Measurements from ENCODE around the gene BCO1.

Gene BCO1

DNA sequence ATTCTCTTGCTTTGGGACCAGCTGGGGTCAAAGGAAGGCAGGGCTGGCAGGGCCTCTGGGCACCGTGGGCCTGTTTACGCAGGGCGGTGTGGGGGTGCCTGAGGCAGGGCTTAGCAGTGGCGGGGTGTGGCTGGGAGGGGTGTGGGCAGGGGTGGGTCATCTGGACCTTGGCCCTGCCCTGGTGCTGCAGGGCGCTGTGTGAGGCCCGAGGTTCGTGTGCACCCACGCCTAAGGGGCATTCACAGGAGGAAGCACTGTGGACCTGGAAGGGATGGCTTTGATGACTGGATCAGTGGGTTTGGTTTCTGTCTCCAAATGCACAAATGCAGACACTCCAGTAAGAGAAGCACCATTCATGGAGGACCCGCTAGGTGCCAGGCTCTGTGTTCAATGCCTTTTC lies 37.3 kb downstream of the BCO1 start:
- TF ChIP-seq TOX (CRISPR knock-in tag; IDR thresholded peaks at IDR 0.05; ENCODE audit: borderline replicate concordance) (no peak), ESRRG (CRISPR knock-in tag; IDR thresholded peaks at IDR 0.05) (no peak), PPARA (CRISPR knock-in tag; IDR thresholded peaks at IDR 0.05; ENCODE audit: borderline replicate concordance) (no peak), ARNTL (CRISPR knock-in tag; IDR thresholded peaks at IDR 0.05; ENCODE audit: borderline replicate concordance, low read depth) (no peak), BACH2 (CRISPR knock-in tag; IDR thresholded peaks at IDR 0.05; ENCODE audit: borderline replicate concordance) (no peak), OSR1 (CRISPR knock-in tag; IDR thresholded peaks at IDR 0.05) (no peak)
- TF ChIP-seq, protein P1, sequence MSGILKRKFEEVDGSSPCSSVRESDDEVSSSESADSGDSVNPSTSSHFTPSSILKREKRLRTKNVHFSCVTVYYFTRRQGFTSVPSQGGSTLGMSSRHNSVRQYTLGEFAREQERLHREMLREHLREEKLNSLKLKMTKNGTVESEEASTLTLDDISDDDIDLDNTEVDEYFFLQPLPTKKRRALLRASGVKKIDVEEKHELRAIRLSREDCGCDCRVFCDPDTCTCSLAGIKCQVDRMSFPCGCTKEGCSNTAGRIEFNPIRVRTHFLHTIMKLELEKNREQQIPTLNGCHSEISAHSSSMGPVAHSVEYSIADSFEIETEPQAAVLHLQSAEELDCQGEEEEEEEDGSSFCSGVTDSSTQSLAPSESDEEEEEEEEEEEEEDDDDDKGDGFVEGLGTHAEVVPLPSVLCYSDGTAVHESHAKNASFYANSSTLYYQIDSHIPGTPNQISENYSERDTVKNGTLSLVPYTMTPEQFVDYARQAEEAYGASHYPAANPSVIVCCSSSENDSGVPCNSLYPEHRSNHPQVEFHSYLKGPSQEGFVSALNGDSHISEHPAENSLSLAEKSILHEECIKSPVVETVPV (CRISPR knock-in tag; IDR thresholded peaks at IDR 0.05) = no peak
- TF ChIP-seq, protein P2, sequence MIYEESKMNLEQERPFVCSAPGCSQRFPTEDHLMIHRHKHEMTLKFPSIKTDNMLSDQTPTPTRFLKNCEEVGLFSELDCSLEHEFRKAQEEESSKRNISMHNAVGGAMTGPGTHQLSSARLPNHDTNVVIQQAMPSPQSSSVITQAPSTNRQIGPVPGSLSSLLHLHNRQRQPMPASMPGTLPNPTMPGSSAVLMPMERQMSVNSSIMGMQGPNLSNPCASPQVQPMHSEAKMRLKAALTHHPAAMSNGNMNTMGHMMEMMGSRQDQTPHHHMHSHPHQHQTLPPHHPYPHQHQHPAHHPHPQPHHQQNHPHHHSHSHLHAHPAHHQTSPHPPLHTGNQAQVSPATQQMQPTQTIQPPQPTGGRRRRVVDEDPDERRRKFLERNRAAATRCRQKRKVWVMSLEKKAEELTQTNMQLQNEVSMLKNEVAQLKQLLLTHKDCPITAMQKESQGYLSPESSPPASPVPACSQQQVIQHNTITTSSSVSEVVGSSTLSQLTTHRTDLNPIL (CRISPR knock-in tag; IDR thresholded peaks at IDR 0.05; ENCODE audit: low read depth) = no peak
- no peak for ATAC-seq

DNA sequence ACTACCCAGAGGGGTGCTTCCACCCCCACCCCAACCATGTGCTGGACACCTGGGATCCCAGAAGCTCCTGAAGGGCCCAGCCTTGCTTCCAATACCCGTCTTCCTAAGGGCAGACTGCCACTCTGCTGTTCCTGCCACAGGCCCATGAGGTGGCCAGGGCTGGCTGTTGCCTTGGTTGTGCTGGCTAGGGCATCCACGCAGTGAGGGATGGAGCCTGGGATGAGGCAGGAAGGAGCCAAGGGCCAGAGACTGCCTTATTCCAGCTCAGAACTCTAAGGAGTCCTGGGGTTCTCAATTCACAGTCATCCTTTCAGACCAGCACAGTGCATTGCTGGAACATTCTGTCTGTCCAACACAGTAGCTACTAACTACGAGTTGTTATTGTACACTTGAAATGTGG lies 37.8 kb downstream of the BCO1 start:
- ATAC-seq = no peak
- TF ChIP-seq ESRRG (CRISPR knock-in tag; IDR thresholded peaks at IDR 0.05) (no peak), ISL1 (CRISPR knock-in tag; IDR thresholded peaks at IDR 0.05) (no peak), TCF4 (CRISPR knock-in tag; IDR thresholded peaks at IDR 0.05; ENCODE audit: borderline replicate concordance) (no peak), RARB (CRISPR knock-in tag; IDR thresholded peaks at IDR 0.05) (no peak), ZNF8 (CRISPR knock-in tag; IDR thresholded peaks at IDR 0.05) (no peak), ARNTL (CRISPR knock-in tag; IDR thresholded peaks at IDR 0.05; ENCODE audit: borderline replicate concordance, low read depth) (no peak), ZC3H10 (CRISPR knock-in tag; IDR thresholded peaks at IDR 0.05) (no peak), OSR1 (CRISPR knock-in tag; IDR thresholded peaks at IDR 0.05) (no peak), GLIS3 (CRISPR knock-in tag; IDR thresholded peaks at IDR 0.05) (no peak), ZNF565 (CRISPR knock-in tag; conservative IDR thresholded peaks at IDR 0.05; ENCODE audit: low read depth) (no peak), BACH2 (CRISPR knock-in tag; IDR thresholded peaks at IDR 0.05; ENCODE audit: borderline replicate concordance) (no peak), PPARA (CRISPR knock-in tag; IDR thresholded peaks at IDR 0.05; ENCODE audit: borderline replicate concordance) (no peak)
- TF ChIP-seq, protein P3, sequence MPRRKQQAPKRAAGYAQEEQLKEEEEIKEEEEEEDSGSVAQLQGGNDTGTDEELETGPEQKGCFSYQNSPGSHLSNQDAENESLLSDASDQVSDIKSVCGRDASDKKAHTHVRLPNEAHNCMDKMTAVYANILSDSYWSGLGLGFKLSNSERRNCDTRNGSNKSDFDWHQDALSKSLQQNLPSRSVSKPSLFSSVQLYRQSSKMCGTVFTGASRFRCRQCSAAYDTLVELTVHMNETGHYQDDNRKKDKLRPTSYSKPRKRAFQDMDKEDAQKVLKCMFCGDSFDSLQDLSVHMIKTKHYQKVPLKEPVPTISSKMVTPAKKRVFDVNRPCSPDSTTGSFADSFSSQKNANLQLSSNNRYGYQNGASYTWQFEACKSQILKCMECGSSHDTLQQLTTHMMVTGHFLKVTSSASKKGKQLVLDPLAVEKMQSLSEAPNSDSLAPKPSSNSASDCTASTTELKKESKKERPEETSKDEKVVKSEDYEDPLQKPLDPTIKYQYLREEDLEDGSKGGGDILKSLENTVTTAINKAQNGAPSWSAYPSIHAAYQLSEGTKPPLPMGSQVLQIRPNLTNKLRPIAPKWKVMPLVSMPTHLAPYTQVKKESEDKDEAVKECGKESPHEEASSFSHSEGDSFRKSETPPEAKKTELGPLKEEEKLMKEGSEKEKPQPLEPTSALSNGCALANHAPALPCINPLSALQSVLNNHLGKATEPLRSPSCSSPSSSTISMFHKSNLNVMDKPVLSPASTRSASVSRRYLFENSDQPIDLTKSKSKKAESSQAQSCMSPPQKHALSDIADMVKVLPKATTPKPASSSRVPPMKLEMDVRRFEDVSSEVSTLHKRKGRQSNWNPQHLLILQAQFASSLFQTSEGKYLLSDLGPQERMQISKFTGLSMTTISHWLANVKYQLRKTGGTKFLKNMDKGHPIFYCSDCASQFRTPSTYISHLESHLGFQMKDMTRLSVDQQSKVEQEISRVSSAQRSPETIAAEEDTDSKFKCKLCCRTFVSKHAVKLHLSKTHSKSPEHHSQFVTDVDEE (CRISPR knock-in tag; IDR thresholded peaks at IDR 0.05) = no peak
- TF ChIP-seq, protein P4, sequence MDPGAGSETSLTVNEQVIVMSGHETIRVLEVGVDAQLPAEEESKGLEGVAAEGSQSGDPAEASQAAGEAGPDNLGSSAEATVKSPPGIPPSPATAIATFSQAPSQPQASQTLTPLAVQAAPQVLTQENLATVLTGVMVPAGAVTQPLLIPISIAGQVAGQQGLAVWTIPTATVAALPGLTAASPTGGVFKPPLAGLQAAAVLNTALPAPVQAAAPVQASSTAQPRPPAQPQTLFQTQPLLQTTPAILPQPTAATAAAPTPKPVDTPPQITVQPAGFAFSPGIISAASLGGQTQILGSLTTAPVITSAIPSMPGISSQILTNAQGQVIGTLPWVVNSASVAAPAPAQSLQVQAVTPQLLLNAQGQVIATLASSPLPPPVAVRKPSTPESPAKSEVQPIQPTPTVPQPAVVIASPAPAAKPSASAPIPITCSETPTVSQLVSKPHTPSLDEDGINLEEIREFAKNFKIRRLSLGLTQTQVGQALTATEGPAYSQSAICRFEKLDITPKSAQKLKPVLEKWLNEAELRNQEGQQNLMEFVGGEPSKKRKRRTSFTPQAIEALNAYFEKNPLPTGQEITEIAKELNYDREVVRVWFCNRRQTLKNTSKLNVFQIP (CRISPR knock-in tag; IDR thresholded peaks at IDR 0.05; ENCODE audit: borderline replicate concordance, low read depth) = no peak
- TF ChIP-seq, protein P1 (CRISPR knock-in tag; IDR thresholded peaks at IDR 0.05) = no peak
- TF ChIP-seq, protein P5, sequence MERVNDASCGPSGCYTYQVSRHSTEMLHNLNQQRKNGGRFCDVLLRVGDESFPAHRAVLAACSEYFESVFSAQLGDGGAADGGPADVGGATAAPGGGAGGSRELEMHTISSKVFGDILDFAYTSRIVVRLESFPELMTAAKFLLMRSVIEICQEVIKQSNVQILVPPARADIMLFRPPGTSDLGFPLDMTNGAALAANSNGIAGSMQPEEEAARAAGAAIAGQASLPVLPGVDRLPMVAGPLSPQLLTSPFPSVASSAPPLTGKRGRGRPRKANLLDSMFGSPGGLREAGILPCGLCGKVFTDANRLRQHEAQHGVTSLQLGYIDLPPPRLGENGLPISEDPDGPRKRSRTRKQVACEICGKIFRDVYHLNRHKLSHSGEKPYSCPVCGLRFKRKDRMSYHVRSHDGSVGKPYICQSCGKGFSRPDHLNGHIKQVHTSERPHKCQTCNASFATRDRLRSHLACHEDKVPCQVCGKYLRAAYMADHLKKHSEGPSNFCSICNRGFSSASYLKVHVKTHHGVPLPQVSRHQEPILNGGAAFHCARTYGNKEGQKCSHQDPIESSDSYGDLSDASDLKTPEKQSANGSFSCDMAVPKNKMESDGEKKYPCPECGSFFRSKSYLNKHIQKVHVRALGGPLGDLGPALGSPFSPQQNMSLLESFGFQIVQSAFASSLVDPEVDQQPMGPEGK (CRISPR knock-in tag; IDR thresholded peaks at IDR 0.05; ENCODE audit: borderline replicate concordance) = no peak

DNA sequence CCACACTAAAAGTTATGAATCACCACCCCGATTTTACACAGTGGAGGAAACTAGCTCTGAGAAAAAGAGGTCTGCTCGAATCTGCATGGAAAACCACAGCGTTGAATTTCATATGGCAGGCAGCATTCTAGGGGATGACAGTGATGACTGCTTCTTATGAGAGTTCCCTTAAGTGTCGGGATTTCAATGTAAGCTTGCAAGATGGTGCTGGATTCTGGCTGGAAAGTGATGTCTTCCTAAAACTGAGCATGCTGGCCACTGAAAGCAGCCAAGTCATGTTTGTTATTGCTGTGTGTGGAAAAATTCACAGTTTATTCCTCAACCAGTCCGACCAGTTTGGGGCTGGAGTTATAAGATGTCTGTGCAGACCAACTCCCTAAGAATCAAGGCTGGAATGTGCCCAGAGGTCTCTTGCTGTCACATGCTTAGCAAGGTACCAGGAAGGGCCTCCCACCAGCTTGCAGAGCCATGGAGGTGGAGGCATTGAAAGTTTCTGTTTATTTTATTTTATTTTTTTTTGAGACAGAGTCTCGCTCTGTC lies 39.1 kb downstream of the BCO1 start:
- TF ChIP-seq ZC3H10 (CRISPR knock-in tag; IDR thresholded peaks at IDR 0.05) = no peak
- no peak for TF ChIP-seq RARB (CRISPR knock-in tag; IDR thresholded peaks at IDR 0.05)
- TF ChIP-seq, protein P3 (CRISPR knock-in tag; IDR thresholded peaks at IDR 0.05) = no peak
- TF ChIP-seq, protein P4 (CRISPR knock-in tag; IDR thresholded peaks at IDR 0.05; ENCODE audit: borderline replicate concordance, low read depth) = no peak
- TF ChIP-seq BACH2 (CRISPR knock-in tag; IDR thresholded peaks at IDR 0.05; ENCODE audit: borderline replicate concordance) = no peak
- ATAC-seq = no peak
